ENCODE results near the gene STOM.

STOM gene

DNA sequence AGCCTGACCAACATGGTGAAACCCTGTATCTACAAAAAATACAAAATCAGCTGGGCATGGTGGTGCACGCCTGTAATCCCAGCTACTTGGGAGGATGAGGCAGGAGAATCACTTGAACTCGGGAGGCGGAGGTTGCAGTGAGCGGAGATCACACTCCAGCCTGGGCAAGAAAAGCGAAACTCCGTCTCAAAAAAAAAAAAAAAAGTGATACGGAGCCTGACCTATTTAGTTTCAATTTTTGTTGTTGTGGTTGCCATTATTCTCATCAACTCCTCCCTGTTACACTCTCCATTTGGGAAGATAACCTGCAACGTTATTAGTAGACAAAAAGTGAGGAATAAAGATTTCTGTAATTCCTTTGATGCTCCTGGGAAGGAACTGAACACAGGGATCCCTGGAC lies 1.3 kb downstream of the STOM start:
- DNase-seq: no peak

GRCh38 chr9:121368138-121368522 lies 1.9 kb downstream of the STOM start:
- no peak for DNase-seq

DNA sequence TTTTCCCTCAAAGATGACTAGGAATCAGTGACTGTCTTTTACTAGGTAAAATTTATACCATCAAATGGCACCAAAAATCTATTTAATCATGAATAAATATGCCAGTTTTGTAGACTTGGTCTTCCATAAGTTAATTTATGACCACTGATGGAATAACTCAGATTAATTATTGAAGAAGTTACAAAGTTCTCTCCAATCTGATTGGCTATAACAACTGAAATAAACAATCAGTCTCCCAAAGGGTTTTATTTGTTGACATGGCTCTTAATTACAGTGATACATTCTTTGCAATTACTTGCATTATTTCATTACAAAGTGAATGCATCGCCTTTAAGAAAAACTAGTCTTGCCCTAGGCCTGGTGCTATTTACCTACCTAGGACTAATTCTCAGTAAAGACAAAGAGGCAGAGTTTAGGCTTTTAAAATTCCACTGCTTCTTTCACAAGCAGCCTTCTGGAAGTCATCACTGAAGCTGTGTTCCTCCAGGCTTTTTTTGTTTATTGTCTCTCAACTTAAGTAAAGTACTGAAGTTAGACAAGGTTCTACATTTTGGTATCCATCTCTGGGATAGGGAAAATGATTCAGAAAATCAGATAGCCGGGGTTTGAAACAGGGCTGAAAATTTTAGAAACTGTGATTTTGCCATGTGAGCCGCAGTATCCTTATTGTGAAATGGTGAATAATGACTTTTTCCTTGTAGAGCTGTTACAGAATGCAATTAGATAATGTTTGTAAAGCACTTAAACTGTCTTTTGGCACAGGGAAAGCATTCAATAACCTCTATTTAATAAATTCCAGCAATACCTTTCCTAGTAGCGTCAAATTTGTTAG lies 2.5 kb downstream of the STOM start:
- no peak for DNase-seq

DNA sequence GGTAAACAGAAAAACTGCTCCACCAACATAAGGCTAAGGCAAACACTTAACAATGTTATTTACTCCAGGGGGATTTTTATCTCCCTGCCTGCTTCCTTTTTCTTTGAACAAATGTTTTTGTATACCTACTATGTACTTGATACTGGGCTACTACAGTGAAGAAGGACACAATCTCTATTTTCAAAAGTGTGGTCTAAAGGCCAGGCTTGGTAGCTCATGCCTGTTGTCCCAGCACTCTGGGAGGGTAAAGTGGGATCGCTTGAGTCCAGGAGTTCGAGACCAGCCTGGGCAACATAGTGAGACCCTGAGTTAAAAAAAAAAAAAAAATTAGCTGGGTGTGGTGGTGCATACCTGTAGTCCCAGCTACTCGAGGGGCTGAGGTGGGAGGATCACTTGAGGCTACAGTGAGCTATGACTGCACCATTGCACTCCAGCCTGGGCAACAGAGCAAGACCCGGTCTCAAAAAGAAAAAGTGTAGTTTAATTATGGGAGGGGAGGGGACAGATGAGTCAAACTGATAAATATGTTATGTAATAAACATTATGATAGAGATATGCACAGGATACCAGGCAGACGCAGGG lies 3.3 kb downstream of the STOM start:
- DNase-seq: no peak

- DNase-seq: no peak
Measured at GRCh38 chr9:121365564-121365963, 4.5 kb downstream of the STOM start.

- DNase-seq: no peak
Measured at GRCh38 chr9:121364886-121365285, 5.2 kb downstream of the STOM start.

DNA sequence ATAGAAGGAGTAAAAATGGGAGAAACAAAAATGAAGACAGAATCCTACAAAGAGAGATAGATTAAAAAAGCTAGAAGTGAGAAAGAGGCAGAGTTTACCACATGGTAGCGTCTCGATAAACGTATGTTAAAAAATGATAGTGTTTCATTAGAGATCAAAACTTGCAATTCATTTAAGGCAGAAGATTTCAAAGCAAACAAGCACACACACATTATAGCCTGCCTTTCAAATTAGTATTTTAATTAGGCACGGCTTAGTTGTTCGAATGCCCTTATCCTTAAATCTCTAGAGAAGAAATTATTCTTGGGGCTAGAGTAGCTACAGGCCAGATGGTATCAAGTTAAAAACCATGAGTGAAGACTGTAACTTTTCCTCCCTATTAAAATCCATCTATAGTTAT lies 6.0 kb downstream of the STOM start:
- DNase-seq: no peak

DNA sequence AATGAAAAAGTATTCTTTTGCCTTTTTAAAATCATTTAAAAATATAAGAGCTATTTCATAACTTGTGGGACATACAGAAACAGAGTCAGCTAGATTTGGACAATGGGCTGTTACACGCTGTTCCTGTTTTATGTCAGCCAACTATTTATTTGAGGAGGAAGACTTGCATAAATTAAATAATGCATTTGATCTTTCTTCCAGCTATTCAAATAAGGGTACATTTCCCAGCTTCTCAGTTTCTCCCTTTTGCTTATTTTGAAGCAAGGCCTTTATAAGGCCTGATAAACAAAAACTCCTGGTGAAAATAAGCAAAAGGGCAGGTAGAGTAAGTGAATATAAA lies 6.5 kb downstream of the STOM start:
- DNase-seq: no peak

DNA sequence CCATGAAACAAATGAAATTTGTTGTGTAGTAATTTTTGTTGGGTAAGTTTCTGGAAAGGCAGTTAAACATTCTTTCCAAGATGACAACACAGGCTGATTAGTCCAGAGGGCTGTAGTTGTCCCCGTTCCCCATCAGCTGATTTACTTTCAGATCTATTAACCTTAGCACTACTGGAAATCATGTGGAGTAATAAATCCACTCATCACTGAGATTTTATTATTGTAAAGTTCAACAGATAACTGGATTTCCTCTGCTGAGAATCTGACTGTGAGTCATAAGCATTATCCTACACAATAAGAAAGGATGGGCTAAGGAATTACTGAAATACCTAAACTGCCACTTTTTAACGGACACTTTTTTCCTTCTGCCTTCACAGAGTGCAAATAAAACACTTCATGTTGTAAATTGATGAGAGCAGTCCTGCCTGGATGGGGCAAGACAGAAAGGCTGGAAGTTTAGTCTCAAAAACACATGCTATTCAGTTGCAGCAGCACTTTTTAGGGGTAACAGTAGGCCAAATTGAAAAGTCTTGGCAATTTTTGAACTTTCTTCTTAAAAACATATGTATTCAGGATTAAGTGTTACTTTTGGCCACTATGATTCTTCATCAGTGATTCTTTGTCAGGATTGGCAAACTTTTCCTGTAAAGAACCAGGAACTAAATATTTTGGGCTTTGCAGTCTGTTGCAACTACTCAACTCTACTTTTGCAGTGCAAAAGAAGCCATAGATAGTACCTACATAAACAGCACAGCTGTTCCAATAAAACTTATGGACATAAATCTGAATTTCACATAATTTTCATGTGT lies 7.0 kb downstream of the STOM start:
- DNase-seq: no peak

GRCh38 chr9:121360601-121361374 lies 9.3 kb downstream of the STOM start:
- DNase-seq: no peak

- DNase-seq: no peak
Measured at GRCh38 chr9:121359351-121360294, 10.4 kb downstream of the STOM start.

GRCh38 chr9:121358751-121359150 lies 11.3 kb downstream of the STOM start:
- DNase-seq: no peak

- DNase-seq: no peak
Measured at GRCh38 chr9:121357011-121357410, 13.0 kb downstream of the STOM start.

DNA sequence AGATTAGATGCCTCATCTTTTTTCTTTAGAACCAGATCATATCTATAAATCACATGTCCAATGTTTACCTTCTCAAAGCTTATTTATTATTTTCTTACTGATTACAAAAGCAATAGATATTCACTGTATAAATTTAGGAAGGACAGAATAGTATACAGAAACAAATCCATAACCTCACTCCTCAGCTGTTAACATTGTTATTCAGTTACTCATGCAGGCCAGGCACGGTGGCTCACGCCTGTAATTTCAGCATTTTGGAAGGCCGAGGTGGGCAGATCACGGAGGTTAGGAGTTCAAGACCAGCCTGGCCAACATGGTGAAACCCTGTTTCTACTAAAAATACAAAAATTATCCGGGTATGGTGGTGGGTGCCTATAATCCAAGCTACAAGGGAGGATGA lies 15.3 kb downstream of the STOM start:
- no peak for DNase-seq

GRCh38 chr9:121354141-121354540 lies 15.9 kb downstream of the STOM start:
- no peak for DNase-seq

GRCh38 chr9:121353241-121354061 lies 16.6 kb downstream of the STOM start:
- DNase-seq: no peak

DNA sequence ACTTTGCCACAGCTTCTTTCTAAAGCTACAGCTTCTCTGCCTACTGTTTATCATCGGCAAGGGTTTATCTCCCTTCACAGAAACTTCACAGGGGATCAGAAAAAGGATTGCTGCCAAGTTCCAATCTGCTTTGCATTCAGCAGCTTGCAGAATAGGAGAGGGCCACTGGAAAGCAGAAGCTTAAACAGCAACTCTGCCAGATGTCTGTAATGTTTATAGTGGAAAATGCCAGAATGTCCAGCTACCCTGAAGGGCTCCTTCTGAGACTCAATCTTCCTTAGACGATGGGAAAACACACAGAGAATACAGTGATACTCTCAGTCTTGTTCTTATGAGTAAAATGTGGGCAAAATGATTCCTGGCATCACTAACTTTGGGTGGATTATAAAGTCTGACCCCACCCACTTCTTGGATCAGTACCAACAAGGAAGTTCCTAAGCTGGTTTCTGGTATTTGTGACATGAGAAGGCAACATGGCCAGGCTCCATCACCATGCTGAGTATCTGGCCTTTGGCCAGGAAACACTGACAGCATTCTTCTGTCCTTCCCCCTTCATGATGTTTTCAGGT lies 19.0 kb downstream of the STOM start:
- no peak for DNase-seq

DNA sequence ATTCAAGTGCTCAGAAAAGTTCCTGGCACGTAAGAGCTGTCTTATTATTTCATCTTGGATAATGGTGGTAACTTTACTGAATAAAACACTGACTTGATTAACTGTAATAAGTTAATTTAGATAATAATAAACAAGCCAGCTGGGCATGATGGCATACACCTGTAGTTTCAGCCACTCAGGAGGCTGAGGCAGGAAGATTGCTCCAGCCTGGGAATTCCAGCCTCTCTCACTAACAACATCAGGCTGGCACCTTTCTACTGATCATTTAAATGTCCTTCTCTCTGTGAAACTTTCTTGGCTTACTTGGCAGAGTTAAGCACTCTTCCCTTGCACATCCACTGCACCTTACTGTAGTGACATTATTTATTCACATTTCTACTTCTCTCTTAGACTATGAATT lies 20.0 kb downstream of the STOM start:
- DNase-seq: no peak

DNA sequence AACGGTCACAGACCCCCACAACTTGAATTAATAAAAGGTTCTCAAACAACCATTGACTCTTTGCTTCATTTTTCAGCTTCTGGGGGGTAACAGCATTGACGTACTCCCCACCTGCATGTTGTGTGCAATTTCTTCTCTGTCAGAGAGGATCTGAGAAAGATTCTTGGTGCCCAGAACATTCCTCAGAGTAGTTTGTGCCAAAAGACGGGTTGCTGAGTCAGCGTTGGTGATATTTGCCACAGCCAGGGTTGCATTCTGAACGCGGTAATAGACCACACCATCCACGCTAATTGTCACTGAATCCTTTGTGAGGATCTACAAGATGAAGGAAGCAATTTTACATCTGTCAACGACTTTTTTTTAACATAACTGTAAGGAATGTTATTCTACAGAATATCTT lies 21.0 kb downstream of the STOM start:
- DNase-seq: no peak

DNA sequence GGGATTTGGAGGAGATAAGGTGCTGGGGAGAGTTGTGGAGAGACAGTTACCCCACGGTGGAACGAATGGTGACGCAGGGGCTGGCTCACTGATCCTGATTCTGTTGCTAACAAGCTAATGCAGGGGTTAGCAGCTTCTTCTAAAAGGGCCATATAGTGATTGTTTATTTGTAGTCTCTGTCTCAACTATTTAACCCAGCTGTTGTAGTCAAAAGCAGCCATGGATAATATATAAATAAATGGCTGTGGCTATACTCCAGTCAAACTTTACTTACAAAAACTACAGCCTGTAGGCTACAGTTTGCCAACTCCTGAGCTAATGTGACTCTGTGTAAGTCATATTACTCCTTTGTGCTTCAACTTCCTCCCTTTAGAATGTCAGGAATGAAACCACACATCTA lies 21.8 kb downstream of the STOM start:
- DNase-seq: no peak

DNA sequence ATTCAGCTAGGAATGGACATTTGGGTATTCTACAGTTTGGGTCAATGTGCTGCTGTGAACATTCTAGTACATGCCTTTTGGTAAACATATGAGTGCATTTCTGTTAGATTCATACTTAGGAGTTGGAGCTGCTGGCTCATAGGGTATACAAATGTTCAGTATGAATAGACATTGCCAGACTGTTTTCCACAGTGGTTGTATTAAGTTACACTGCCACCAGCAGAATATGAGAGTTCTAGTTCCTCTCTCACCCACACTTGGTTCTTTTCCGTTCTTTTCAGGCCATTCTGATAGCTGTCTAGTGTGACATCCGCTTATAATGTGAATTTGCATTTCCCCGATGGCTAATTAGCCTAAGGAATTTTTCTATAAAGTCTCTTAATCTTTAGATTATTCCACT lies 25.0 kb downstream of the STOM start:
- no peak for DNase-seq
